GM06990 (cell line): Measurements from ENCODE around the gene SLCO3A1.

Experiments used
- DNase-seq: peaks from one replicate; pipeline ENCODE4 v3.0.0-alpha.2; 2011; ENCODE audit not compliant: insufficient read length; ENCODE audit errors: extremely low read depth
- H3K27me3 ChIP-seq: replicated peaks from 2 replicates; pipeline ENCODE4 v1.6.0; 2011; ENCODE audit warnings: low read length; ENCODE audit not compliant: control insufficient read depth, insufficient read depth
- H3K36me3 ChIP-seq: 2 replicates; pipeline ENCODE4 v1.5.1; 2011; ENCODE audit warnings: low read length; ENCODE audit not compliant: control insufficient read depth, insufficient read depth
- H3K4me3 ChIP-seq: replicated peaks from 2 replicates; pipeline ENCODE4 v1.5.1; 2011; ENCODE audit warnings: low read depth, mild to moderate bottlenecking, control low read depth, low read length
- TF ChIP-seq, protein P1 (sequence below): IDR thresholded peaks from 2 replicates; pipeline ENCODE4 v1.5.1; 2011; ENCODE audit warnings: low read length, control low read depth, mild to moderate bottlenecking, inconsistent platforms; ENCODE audit not compliant: insufficient read depth, poor library complexity, severe bottlenecking

The SLCO3A1 gene

DNA sequence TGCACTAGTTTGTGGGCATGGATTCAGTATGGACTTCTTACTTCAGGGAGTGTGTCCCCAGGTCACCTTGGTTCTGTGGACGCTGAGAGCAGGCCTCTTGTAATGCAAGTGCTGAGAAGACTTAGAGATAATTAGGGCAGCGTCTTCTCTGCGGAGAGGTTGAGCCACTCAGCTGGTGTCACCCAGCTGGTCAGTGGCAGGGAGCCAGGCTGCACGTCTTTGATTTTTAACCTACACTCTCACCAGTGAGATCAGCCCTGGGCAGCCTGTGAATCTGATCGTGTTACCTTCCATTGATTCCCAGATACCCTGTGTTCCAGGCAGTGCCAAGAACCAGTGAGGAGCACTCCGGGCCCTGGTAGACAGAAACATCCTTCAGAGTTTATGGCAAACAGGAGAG is 92.6 kb downstream of the SLCO3A1 start:
- no peaks in the 10 kb centered on the region for H3K36me3 ChIP-seq
- no peak overlapping the region for H3K4me3 ChIP-seq
- TF ChIP-seq, protein P1, sequence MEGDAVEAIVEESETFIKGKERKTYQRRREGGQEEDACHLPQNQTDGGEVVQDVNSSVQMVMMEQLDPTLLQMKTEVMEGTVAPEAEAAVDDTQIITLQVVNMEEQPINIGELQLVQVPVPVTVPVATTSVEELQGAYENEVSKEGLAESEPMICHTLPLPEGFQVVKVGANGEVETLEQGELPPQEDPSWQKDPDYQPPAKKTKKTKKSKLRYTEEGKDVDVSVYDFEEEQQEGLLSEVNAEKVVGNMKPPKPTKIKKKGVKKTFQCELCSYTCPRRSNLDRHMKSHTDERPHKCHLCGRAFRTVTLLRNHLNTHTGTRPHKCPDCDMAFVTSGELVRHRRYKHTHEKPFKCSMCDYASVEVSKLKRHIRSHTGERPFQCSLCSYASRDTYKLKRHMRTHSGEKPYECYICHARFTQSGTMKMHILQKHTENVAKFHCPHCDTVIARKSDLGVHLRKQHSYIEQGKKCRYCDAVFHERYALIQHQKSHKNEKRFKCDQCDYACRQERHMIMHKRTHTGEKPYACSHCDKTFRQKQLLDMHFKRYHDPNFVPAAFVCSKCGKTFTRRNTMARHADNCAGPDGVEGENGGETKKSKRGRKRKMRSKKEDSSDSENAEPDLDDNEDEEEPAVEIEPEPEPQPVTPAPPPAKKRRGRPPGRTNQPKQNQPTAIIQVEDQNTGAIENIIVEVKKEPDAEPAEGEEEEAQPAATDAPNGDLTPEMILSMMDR = no peak
- DNase-seq = no peak
- H3K27me3 ChIP-seq = no peaks in the 10 kb centered on the region; the same call in 1 of the 2 replicates

DNA sequence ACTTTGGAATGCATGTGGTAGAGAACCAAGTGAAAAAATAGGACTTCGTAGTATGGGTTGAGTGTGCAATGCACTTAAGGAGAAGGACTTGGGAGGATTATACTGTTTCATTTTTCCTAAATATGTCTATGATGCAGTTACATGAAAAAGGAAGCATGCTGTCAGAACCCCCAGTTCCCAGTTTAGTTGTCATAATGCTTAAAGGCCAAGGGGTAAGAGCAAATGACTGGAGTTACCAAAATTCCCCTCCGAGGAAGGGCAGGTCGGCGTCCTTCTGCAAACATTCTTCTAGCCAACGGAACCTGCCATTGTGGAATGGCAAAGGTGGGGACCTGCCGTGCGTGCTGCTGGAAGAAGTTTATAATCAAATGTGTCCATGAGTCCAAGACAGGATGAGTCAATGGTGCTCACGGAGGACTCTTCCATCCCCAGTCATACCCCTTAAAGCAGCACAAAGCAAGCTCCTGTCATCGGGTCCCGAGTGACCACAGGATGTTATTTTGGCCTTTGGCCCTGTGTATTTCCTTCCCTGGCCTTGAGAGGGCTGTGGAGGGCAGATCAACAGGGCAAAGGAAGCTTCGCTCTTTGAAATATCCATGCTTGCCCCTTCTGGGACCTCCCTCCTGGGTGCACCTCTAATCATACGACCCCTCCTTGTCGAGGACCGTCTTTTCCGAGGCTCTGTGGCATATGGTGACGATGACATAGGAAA is 93.2 kb downstream of the SLCO3A1 start:
- Histone ChIP-seq H3K27me3 (no peaks in the 10 kb centered on the region; the same call in 1 of the 2 replicates), H3K36me3 (no peaks in the 10 kb centered on the region), H3K4me3 (no peak overlapping the region)
- no peak for DNase-seq
- TF ChIP-seq, protein P1 = no peak

DNA sequence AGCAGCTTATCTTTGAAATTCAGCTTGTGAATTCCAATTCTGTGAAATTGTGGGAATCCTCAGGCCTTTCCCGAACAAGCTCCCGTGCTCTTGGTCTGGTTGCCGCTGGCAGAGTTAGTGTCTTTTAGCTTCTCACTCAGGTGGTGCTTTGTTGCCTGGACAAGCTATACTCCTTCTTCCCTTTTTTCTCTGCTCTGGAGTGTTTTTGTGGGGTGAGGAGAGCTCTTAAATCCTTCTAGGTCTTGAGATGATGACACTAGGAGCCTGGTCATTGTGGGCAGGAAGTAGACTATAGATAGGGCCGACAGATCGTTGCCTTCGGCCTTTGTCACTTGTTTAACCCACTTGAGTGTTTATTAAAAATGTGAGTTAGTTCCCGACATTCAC is 93.8 kb downstream of the SLCO3A1 start:
- TF ChIP-seq, protein P1 = no peak

DNA sequence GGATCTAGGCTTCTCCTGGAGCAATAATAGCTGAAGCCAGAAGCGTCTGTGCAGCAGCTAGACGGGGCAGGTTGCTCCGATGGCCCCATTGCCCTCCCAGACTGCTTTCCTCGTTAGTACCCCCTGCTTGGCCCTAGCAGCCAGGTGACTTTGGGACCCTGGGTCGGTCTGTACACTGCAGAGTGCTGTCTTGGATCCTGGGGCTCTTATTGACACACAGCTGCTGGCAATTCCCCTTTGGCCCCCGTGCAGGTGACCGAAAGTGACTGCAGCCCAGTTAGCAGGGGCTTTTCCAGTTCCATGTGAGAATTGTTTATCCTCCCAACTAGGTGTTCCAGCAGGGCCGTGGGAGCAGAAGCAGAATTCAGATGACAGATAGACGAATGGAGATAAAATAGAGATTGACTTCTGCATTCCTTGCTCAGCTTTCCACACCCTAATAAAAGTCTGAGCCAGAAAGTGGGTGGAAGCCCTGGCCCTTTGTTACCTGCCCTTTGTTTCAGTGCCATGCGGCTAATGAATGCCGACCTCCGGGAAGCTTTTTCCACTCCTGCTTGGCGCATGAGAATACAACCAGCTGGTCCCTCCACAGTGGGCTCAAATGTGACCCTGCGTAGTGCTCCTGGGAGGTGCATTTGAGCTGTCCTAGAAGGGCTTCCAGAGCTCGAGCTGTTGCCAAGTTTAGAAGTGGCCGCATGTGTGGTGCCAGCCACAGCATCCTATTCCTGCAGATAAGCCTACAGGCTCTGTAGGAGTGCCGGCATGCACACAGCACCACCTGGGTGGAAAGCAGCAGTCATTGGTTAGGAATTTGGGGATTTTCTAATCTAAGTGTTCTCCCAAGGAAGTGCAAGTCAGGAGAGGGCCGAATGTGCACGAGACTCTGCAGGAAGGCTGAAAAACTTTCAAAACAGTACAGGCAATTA is 94.4 kb downstream of the SLCO3A1 start:
- Histone ChIP-seq H3K4me3 (no peak overlapping the region), H3K27me3 (no peaks in the 10 kb centered on the region), H3K36me3 (no peaks in the 10 kb centered on the region)
- TF ChIP-seq, protein P1 = no peak
- no peak for DNase-seq

More for the DNA sequence above, 93.8 kb downstream of the SLCO3A1 start:
- Histone ChIP-seq H3K36me3 (no peaks in the 10 kb centered on the region), H3K27me3 (no peaks in the 10 kb centered on the region; the same call in 1 of the 2 replicates), H3K4me3 (no peak overlapping the region)
- DNase-seq = no peak

DNA sequence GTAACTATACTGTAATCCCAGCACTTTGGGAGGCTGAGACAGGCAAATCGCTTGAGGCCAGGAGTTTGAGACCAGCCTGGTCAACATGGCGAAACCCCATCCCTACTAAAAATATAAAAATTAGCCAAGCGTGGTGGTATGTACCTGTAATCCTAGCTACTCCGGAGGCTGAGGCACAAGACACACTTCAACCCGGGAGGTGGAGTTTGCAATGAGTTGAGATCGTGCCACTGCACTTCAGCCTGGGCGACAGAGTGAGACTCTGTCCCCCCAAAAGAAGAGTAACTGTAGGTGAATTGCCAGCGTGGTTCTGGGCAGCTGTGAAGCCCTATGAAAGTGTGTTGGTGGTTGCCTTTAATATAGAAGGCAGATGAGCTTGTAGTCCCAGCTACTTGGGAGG is 95.9 kb downstream of the SLCO3A1 start:
- H3K36me3 ChIP-seq = no peaks in the 10 kb centered on the region
- DNase-seq = no peak
- H3K27me3 ChIP-seq = no peaks in the 10 kb centered on the region
- H3K4me3 ChIP-seq = no peak overlapping the region
- TF ChIP-seq, protein P1 = no peak
